Endothelial cell of umbilical vein (primary cell): ENCODE measurements around the gene OR12D2.

Experiments
- POLR2A ChIP-seq: IDR thresholded peaks from 2 replicates; pipeline ENCODE4 v1.6.1; 2012; ENCODE audit warnings: low read depth, mild to moderate bottlenecking, control low read depth, low read length
- TF ChIP-seq, protein P1 (sequence below), 2 donors: IDR thresholded peaks; 1 replicate in 1 of 2; 2 replicates in 1 of 2; pipeline ENCODE4 v1.5.1; 2011; ENCODE audit warnings: low read length in 2 of 2, mild to moderate bottlenecking in 2 of 2, moderate library complexity in 2 of 2, control low read depth in 1 of 2, inconsistent platforms in 1 of 2, low read depth in 1 of 2; ENCODE audit not compliant: insufficient read depth in 1 of 2; ENCODE audit errors: extremely low read depth in 1 of 2

DNA sequence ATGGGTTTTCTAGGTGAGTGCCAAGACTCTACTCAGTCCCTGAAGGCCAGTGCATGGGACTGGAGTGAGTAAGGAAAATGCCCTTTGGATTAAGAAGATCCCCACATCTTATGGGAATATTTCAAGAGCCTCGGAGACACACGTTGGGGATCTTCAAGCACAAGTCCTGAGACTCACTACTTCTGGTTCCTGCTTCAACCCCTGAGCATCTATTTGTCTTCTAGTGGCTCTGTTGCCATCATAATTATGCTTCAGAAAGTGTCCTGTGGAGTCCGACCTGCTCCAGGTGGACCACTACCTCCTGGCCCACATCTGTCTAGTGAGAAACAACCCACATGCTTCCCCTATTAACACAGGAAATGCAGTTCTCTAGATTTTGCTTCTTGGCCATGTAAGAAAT, 26.7 kb upstream of the OR12D2 start, which contains the start of gene OR5V1:
- no peak for TF ChIP-seq POLR2A
- TF ChIP-seq, protein P1, sequence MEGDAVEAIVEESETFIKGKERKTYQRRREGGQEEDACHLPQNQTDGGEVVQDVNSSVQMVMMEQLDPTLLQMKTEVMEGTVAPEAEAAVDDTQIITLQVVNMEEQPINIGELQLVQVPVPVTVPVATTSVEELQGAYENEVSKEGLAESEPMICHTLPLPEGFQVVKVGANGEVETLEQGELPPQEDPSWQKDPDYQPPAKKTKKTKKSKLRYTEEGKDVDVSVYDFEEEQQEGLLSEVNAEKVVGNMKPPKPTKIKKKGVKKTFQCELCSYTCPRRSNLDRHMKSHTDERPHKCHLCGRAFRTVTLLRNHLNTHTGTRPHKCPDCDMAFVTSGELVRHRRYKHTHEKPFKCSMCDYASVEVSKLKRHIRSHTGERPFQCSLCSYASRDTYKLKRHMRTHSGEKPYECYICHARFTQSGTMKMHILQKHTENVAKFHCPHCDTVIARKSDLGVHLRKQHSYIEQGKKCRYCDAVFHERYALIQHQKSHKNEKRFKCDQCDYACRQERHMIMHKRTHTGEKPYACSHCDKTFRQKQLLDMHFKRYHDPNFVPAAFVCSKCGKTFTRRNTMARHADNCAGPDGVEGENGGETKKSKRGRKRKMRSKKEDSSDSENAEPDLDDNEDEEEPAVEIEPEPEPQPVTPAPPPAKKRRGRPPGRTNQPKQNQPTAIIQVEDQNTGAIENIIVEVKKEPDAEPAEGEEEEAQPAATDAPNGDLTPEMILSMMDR (IDR thresholded peaks at IDR 0.05; ENCODE audit: extremely low read depth in 1 of 2, insufficient read depth in 1 of 2, low read depth in 1 of 2, low read length in 2 of 2): no peak
